ENCODE measurements around the gene DLX1.

DLX1 gene

GRCh38 chr2:172039011-172039704 is 46.1 kb upstream of the DLX1 start (continued):
- TF ChIP-seq TRIM28 (IDR thresholded peaks at IDR 0.05; ENCODE audit: borderline replicate concordance, low read length) (peak; percentile 60; the same call in 1 of the 2 replicates), TCF7L2 (IDR thresholded peaks at IDR 0.05; ENCODE audit: borderline replicate concordance, low read depth, low read length) (0 out of 2 replicates have a peak, but pooled peaks have one; percentile 2), ZNF558 (tag by site-specific recombination; IDR thresholded peaks at IDR 0.05) (0 out of 2 replicates have a peak, but pooled peaks have one; percentile 7)
- TF ChIP-seq, protein P1, sequence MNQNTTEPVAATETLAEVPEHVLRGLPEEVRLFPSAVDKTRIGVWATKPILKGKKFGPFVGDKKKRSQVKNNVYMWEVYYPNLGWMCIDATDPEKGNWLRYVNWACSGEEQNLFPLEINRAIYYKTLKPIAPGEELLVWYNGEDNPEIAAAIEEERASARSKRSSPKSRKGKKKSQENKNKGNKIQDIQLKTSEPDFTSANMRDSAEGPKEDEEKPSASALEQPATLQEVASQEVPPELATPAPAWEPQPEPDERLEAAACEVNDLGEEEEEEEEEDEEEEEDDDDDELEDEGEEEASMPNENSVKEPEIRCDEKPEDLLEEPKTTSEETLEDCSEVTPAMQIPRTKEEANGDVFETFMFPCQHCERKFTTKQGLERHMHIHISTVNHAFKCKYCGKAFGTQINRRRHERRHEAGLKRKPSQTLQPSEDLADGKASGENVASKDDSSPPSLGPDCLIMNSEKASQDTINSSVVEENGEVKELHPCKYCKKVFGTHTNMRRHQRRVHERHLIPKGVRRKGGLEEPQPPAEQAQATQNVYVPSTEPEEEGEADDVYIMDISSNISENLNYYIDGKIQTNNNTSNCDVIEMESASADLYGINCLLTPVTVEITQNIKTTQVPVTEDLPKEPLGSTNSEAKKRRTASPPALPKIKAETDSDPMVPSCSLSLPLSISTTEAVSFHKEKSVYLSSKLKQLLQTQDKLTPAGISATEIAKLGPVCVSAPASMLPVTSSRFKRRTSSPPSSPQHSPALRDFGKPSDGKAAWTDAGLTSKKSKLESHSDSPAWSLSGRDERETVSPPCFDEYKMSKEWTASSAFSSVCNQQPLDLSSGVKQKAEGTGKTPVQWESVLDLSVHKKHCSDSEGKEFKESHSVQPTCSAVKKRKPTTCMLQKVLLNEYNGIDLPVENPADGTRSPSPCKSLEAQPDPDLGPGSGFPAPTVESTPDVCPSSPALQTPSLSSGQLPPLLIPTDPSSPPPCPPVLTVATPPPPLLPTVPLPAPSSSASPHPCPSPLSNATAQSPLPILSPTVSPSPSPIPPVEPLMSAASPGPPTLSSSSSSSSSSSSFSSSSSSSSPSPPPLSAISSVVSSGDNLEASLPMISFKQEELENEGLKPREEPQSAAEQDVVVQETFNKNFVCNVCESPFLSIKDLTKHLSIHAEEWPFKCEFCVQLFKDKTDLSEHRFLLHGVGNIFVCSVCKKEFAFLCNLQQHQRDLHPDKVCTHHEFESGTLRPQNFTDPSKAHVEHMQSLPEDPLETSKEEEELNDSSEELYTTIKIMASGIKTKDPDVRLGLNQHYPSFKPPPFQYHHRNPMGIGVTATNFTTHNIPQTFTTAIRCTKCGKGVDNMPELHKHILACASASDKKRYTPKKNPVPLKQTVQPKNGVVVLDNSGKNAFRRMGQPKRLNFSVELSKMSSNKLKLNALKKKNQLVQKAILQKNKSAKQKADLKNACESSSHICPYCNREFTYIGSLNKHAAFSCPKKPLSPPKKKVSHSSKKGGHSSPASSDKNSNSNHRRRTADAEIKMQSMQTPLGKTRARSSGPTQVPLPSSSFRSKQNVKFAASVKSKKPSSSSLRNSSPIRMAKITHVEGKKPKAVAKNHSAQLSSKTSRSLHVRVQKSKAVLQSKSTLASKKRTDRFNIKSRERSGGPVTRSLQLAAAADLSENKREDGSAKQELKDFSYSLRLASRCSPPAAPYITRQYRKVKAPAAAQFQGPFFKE (tag by site-specific recombination; IDR thresholded peaks at IDR 0.05; ENCODE audit: borderline replicate concordance) = no peak

DNA sequence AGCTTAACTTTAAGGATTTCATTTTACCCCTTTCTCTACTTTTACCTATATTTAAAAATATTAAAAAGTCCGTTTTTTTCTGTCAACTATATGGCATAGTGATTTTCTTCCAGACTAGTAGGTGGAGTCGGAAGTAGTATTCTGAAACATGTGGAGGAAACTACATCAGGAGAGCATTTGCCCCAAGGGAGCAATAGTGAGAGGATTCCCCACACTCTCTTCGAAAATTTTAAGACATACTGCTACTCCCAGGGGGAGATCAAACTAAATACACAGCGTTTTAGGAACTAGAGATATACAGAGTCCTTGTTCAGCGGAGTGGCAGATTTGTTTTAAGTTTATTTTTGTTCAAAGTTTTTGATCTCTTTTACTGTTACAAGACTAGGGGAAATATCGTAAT is 45.0 kb upstream of the DLX1 start:
- peaks cover 11% of the 10 kb centered on the region for H3K4me1 ChIP-seq (ENCODE audit: control insufficient read depth, insufficient read depth, low read length)
- POLR2A ChIA-PET = no interaction called here
- no peaks in the 10 kb centered on the region for H3K36me3 ChIP-seq (ENCODE audit: control insufficient read depth in 2 of 2, insufficient read depth in 1 of 2, low read length in 2 of 2)
- no peaks in the 10 kb centered on the region for H3K9me3 ChIP-seq (ENCODE audit: control insufficient read depth, insufficient read depth, low read depth, low read length)
- H3K27ac ChIP-seq (ENCODE audit: extremely low read depth, low read depth, low read length) = no peak overlapping the region
- H3K4me3 ChIP-seq (ENCODE audit: low read depth, low read length) = no peak overlapping the region
- TF ChIP-seq OSR2 (tag by site-specific recombination; IDR thresholded peaks at IDR 0.05) = no peak
- no peak for TF ChIP-seq ZNF433 (tag by site-specific recombination; IDR thresholded peaks at IDR 0.05; ENCODE audit: low read depth)
- TF ChIP-seq ZNF837 (tag by site-specific recombination; IDR thresholded peaks at IDR 0.05) = no peak
- TF ChIP-seq ZNF658 (tag by site-specific recombination; IDR thresholded peaks at IDR 0.05) = no peak
- TF ChIP-seq PRDM6 (tag by site-specific recombination; IDR thresholded peaks at IDR 0.05) = peak; percentile 67
- TF ChIP-seq ZNF266 (tag by site-specific recombination; IDR thresholded peaks at IDR 0.05; ENCODE audit: low read depth) = no peak
- TF ChIP-seq BCL11B (tag by site-specific recombination; IDR thresholded peaks at IDR 0.05; ENCODE audit: low read depth) = no peak
- TF ChIP-seq ZBTB44 (tag by site-specific recombination; IDR thresholded peaks at IDR 0.05) = peak; percentile 13; the same call in 1 of the 2 replicates
- no peak for TF ChIP-seq BCL6B (tag by site-specific recombination; IDR thresholded peaks at IDR 0.05)
- TF ChIP-seq ZNF335 (tag by site-specific recombination; conservative IDR thresholded peaks at IDR 0.05) = no peak
- TF ChIP-seq YY1 (tag by site-specific recombination; IDR thresholded peaks at IDR 0.05) = no peak
- CTCF ChIA-PET = no interaction called here
